Ecto neural progenitor cell (in vitro differentiated cells): ENCODE measurements around the gene SERINC3.

Experiments
- DNase-seq: peaks from one replicate; pipeline ENCODE4 v3.0.0-alpha.2; 2018; ENCODE audit warnings: low spot score

The SERINC3 gene

DNA sequence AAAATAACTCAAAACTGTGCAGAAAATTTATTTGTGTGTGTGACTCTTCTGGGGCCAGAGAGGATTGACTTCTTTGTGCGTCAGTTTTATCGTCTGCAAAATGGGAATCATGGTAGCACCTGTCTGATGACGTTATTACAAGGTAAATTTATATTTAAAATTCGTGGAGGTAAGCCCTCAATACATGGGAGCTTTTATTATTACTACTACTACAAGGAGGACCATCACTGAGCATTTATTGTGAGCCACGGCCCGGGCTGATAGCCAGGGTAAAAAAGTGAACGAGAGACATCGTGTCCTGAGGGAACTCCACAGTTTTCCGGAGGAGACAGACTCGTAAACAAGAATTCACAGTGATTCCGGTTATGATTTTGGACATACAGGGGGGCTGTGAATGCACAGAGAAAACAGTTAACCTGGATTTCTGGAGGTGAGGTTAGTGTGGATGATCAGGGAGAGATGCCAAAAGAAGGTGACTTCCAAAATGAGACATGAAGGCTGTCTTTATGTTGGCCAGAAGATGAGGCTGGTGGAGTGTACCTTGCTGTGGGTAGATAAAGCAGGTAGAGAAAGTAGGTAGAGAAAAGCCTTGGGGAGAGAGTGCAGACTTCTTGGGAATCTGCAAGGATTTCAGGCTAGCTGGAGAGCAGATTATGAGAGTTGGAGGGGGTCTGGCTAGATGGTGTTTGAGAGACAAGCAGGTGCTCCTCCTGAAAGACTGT, 10.6 kb upstream of the SERINC3 start:
- DNase-seq = no peak

DNA sequence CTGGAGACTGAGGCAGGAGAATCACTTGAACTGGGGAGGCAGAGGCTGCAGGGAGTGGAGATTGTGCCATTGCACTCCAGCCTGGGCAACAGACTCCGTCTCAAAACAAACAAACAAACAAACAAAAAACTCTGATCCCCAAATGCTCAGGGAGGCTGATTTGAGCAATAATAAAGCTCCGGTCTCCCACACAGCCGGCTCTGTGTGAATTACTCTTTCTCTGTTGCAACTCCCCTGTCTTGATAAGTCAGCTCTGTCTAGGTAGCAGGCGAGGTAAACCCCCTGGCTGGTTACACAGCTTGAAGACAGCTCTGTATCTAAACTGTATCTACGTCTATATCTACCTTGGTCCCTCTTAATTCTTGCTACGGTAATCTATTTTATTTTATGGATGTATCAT, 6.4 kb upstream of the SERINC3 start:
- no peak for DNase-seq

DNA sequence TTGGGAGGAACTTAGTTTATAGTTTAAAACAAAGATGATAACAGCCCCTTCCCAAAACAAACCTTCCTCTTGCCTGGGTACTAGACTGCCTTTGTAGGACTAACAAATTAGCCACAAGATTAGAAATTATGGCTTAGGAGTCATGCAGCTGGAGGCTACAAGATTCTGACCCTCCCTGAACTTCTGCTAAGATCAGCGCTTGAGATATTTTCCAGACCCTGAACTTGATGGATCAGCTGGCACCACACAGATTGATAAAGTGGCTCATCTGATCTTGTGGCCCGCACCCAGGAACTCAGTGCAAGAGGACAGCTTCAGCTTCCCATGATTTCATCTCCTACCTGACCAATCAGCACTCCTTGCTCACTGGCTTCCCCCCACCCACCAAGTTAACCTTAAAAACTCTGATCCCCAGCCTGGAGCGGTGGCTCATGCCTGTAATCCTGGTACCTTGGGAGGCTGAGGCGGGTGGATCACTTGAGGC, 5.9 kb upstream of the SERINC3 start:
- no peak for DNase-seq

DNA sequence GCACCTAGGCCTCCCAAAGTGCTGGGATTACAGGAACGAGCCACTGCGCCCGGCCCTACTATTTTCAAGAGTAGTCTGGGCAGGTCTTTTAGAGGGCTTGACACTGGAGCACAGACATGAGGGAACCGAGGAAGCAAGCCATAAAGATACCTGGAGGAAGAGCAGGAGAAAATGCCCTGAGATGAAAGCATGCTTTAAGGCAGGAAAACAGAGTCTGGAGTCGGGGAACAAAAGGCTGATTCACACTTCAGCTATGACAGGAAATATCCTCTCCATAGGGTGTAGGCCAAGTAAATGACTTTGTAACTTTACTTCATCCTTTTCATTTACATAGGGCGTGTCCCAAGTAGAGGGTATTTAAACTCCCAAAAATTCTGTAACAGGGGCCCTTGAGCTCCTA, 4.3 kb upstream of the SERINC3 start:
- no peak for DNase-seq

DNA sequence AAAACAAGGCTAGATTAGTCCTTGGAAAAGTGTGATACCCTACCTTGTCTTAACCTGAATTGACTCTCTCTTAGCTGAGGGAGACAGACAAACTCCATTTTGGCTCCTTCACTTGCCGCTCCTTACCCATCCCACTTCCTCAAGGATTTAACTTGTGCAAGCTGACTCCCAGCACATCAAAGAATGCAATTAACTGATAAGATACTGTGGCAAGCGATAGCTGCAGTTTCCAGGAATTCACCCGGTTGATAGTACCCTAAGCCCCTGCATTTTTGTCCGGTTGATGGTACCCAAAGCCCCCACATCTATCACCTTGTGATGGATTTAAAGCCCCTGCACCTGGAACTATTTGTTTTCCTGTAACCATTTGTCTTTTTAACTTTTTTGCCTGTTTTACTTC, 1.9 kb upstream of the SERINC3 start:
- no peak for DNase-seq

DNA sequence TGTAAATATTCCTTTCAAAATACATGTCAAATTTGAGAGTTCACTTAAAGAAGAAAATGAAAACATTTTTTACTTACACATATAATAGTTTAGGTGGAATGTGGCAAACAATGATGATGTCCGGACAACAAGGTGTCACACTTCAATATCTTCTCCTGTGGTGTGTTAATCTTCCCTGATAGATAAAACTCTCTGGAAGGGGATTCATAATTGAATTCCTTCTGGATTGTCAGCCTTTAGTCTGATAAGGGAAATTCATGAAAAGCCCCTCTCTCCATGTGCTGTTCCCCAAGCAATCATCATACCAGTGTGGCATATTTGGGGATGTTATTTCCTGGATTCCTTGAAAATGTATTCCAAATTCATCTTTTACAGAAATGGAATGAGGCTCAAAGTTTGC, 971 bp upstream of the SERINC3 start:
- DNase-seq = no peak

DNA sequence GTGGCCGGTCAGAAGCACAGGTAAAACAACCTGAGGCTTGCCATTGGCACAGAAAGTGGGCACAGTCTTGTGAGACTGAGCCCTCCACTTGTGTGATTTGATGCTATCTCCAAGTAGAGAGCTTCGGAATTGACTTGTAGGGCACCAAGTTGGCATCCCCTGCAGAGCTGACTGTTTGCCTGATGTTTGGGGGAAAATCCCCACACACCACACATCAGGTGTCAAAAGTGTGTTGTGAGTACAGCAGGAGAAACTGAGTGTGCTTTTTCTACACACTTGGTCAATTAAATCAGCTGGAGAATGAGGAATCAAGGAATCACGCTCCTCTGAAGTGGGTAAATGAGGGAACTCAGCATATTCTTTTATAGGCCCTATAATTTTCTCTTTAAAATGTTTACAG, 989 bp downstream of the SERINC3 start:
- DNase-seq = no peak

DNA sequence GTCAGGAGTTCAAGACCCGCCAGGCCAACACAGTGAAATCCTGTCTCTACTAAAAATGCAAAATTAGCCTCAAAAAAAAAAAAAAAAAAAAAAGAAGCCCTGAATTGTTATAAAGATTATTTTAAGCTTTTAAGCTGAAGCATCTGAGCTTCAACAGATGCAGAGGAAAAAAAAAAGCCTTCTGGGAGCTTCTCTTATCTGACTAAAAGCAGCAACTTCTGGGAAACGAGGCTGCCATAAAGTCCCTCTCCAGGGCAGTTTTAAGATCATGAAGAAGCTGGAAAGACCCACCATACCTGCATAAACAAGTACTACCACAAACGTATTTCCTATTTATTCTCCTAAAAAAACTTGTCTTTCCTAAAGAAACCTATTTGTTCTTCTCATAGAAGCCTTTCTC, 3.6 kb downstream of the SERINC3 start:
- no peak for DNase-seq

DNA sequence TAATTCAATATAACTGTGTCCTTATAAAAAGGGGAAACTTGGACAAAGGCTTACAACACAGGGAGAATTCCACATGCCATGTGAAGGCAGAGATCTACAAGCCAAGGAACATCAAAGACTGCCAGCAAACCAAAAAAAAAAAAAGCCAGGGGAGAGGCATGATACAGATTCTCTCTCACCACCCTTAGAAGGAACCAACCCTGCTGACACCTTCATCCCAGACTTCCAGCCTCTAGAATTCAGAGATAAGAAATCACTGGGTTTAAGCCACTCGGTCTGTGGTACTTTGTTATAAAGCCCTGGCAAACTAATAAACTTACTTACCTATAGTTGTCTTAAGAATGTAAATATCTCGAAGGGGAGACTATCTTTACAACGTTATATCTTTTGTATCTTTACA, 4.4 kb downstream of the SERINC3 start:
- no peak for DNase-seq

DNA sequence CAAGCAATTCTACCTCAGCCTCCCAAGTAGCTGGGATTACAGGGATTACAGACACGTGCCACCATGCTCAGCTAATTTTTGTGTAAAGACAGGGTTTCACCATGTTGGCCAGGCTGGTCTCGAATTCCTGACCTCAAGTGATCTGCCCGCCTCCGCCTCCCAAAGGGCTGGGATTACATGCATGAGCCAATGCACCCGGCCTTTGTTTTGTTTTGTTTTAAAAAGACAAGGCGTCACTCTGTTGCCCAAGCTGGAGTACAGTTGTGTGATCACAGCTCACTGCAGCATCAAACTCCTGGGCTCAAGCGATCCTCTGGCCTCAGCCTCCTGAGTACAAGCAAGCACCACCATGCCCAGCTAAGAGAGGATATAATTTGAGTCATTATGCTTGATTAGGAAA, 5.4 kb downstream of the SERINC3 start:
- DNase-seq = no peak

DNA sequence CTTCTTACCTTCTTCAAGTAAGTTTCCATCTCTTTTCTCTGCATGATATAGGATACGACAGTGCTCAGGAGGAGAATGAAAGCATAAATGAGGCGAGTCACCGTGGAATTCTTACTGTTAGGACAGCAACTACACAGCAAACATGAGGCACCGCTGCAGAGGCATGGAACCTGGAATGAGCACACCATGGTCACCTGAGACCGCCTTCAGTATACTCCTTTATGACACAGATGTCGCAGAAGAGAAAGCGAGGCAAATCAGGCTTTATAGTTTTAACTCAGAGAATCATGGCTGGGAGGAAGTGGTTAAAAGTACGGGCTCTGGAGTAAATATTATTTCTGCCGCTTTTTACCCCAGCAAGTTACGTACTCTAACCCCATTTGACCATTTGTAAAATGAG, 8.0 kb downstream of the SERINC3 start:
- no peak for DNase-seq

DNA sequence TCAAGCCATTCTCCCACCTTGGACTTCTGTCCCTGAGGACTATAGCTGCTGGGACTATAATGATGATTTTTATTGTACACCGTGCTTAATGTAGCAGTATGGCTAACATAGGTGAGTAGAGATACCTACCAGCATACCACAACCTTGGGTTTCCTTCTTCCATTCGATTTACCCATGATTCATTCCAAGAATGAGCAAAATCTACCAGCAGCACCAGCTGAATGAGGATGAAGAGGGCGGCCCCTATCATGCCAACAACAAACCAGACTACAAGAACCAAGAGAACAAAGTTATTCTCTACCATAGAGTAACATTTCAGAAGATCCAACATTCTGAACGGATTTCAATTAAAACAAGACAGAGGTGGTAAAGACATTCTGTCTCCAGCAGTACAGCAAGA, 12.1 kb downstream of the SERINC3 start:
- DNase-seq = no peak

DNA sequence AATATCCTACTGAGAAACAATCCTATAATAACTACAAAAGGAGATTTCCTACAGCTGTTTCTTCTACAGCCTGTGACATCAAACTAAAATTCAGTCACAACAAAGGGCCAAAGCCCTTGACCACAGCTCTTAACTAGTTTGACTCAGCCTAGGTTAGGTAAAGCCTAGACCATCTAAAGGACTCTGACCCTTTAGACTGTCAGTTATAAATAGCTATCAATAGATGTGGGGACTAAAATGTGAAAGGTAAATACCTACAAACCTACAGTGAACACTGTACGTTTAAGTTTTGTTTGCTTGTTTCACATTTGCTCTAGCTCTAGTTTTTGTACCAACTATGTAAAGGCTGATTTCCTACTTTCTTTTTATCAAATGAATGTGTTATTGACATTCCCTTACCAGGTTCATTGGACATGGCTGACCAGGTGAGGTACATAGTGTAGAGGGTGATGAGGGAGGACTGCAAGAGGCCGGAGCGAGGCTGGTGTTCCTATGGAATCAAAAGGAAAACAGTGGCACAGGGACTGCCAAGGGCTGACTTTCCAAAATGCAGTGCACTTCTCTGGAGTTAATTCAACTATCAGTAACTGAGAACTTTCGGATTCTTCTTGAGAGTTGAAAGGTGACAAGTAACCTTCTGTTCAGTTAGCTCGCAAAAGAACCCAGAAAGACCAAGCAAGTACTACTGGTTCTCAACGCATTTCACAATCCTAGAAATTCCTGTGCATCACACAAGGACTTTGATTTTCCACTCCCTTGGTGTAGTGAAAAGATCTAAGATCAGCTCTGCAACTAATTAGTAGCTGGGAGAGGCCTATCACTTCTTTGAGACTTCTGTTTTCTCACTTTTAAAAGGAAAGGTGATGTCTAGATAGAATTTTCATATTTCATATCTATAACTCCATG, 17.2 kb downstream of the SERINC3 start:
- DNase-seq = no peak

DNA sequence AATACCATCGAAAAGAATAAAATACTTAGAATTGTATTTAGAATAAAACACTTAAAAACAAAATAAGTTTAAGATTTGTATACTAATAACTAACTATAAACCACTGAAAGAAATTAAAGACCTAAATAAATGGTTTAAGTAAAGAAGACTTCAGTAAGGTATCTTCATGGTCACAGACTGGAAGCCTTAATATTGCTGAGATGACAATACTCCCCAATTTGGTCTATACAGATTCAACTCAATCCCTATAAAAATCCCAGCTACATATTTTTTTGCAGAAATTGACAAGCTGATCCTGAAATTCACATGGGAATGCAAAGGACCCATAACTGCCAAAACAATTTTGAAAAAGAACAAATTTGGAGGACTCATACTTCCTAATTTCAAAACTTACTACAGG, 18.9 kb downstream of the SERINC3 start:
- no peak for DNase-seq

DNA sequence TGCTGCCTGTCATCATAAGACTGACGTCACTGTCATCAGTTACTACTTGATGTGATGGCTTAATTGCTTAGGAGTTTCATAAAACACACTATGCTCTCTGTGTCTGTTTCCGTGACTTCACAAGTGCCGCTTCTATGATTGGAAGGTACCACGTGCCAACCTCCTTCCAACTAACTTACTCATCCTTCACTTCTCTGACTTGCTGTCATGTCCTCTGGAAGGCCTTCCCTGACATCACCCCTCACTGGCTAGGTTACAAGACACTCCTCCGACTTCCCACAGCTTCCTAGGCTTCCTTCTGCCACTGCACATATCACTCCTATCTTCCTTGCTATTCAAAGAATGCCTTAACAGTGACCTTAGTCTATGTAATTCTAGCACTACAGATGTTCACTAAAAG, 20.4 kb downstream of the SERINC3 start:
- DNase-seq = no peak

DNA sequence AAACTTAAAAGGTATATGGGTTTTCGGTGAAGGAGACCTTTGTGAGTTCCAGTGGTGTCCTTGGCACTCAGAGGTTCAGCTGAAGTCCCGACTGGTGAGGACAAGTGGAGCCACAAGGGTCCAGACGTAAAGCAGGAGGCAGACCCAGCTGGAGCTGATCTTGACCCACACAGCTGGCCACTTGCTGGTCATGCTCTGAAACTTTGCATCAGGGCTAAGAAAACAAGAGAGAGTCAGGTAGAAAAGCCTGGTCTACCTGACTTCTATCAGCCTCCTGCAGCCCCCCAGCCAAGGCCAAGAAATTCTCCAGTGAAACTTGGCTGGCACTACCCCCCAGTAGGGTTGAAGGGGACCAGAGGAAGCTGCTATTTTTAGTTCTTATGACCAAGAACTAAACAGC, 21.6 kb downstream of the SERINC3 start:
- no peak for DNase-seq

DNA sequence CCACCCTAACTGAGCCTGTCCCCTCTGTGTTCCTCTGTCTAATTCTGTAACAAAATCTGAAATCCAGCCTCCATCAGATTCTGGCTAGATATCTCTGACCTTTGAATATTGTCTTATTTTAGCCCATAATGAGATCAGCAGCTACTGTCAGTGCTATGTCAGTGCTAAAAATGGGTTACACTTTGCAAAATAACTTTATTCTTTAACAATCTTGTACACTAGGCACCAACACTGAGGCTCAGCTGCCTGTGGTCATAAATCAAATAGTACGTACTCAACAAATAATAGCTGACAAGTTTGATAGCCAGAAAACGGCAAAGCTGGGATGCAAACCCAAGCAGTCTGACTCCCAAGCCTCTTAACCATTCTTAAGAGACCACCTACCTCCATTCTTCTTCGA, 24.1 kb downstream of the SERINC3 start:
- no peak for DNase-seq

DNA sequence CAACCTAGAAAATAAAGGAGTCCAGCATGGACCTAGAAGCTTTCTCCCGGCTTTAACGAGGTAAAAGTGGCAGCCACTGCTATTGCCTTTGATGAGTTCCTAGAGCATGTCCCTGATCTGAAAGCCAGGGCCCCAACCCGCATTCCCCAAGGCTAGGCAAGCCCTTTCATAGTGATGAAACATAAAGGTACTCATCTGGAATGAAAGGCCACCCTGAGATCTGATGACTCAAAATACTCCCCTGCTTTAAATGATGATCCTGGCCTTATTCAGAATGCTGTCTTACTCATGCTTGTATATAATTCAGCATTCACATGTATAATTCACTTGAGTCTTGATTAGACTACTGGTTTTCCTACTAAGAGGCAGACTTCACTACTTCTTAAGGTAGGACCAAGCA, 24.9 kb downstream of the SERINC3 start:
- no peak for DNase-seq

DNA sequence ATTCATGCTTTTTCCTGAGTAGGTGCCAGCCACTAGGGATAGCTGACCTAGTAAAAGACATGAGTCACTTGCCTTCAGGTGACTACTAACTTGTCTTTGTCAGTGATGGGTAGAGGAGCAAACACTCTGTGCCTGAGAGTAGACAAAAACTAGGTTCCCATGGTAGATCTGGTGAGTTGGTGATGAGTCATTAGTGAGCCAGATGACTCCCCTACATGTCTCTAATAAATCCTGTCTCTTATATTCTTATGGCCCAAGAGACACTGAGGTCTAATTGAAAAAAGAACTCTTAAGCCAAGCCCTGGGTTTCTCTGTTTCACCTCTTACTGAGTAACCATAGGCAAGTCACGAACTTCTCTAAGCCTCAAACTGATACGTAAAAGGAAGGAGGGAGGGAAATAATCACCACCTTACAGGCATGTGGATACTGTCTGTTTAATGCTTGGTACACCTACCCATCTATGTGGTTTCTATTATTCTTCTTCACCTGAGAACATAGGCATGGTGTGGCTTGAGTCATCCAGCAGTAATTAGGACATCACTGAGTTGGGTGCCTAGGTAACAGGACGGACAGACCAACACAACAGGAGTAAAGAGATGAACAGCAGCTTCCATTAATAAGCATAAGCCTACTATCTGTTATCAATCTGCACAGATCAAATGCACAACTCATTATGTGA, 25.9 kb downstream of the SERINC3 start:
- DNase-seq = no peak

DNA sequence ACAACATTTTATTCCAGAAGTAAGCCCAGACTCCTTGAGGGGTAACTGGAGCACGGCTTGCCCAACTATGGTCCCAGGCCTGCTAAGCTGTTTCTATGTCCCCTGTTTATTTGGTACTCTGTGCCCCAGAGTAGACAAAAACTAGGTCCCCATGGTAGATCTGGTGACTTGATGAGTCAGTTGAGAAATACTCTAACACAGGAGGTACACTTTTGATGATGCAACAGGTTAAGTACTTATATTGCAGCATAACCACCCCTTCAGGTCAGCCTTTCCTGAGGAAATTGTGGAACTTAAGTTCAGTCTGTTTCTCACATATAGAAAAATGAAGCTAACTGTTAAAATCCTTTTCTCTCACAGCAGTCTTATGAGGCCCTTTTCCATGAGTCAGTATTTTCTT, 26.6 kb downstream of the SERINC3 start:
- no peak for DNase-seq

DNA sequence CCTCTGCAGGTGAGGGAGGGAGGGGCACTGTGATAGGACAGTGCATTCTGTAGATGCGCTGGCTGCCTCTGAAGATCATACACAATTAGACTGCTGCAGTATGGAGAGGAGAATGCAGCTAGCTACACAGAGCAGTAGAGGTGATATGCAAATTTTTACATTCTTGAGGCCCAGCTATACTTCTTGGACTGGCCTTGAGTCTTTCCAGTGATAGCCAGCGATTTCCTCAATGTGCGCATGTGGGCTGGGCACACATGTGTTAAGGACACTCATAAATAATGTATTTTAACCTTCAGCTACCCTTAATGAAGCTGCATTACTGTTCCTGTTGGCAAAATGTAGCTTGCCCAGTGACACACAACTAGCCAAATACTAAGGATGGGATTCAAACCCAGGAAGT, 27.2 kb downstream of the SERINC3 start:
- DNase-seq = no peak

DNA sequence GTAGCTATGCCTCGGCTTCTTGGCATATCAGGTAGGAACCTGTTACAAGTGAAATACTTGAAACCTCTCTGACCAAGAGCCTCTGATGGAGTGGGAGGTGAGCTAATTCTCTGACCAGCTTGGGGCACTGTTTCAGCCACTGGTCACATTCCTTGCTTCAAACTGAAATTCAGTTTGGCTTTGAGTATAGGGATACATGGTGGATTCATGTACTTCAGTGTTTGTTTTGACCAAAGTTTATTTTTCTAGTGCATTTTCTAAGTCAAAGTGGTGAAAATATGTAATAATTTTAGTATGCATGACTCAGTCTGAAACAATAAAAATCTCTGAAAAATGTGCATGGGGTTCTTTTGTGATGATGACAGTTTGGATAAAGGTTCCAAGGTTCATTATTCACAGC, 27.6 kb downstream of the SERINC3 start:
- no peak for DNase-seq
